ENCODE measurements around the gene SUGCT. TPM values are rescaled to one million over a fixed set of nuclear protein-coding genes. Genes with fewer than 3 reads are reported as not detected.

The SUGCT gene
- total RNA-seq, 2 experiments from 2014 or later = 0.95 to 1.2 TPM

- Mint-ChIP-seq H3K9me3 (no peaks in the 10 kb centered on the region), H3K4me3 (no peak overlapping the region), H3K27ac (no peak overlapping the region), H3K36me3 (ENCODE audit: low read depth) (no peaks in the 10 kb centered on the region), H3K27me3 (no peaks in the 10 kb centered on the region), H3K4me1 (ENCODE audit: low read depth) (no peaks in the 10 kb centered on the region)
- Histone ChIP-seq H3K9me3 (ENCODE audit: control insufficient read depth in 1 of 2, insufficient read depth in 1 of 2, low read length in 2 of 2) (no peaks in the 10 kb centered on the region), H3K27ac (ENCODE audit: low read depth in 1 of 2, low read length in 2 of 2) (no peak overlapping the region), H3K27me3 (ENCODE audit: control insufficient read depth in 1 of 2, insufficient read depth in 2 of 2, low read length in 2 of 2) (no peaks in the 10 kb centered on the region), H3K4me1 (ENCODE audit: insufficient read depth, low read length) (no peaks in the 10 kb centered on the region), H3K36me3 (ENCODE audit: insufficient read depth, low read length) (no peaks in the 10 kb centered on the region), H3K4me3 (ENCODE audit: low read length) (no peak overlapping the region)
- intact Hi-C loops (cut with DNase I, micrococcal nuclease) = no loop called here
- ChIA-PET POLR2A (no interaction called here), CTCF (no interaction called here)
- ATAC-seq (ENCODE audit: poor library complexity) (no peak), DNase-seq (no peak)
- no peak for TF ChIP-seq CTCF (IDR thresholded peaks at IDR 0.05)
Measured at GRCh38 chr7:40470091-40470592, 335.3 kb downstream of the SUGCT start.

- CTCF ChIA-PET = no interaction called here
- no peaks in the 10 kb centered on the region for H3K27me3 ChIP-seq (ENCODE audit: control insufficient read depth in 1 of 2, insufficient read depth in 2 of 2, low read length in 2 of 2)
- Mint-ChIP-seq H3K9me3 (no peaks in the 10 kb centered on the region), H3K36me3 (ENCODE audit: low read depth) (no peaks in the 10 kb centered on the region), H3K27me3 (no peaks in the 10 kb centered on the region), H3K27ac (no peak overlapping the region), H3K4me1 (ENCODE audit: low read depth) (no peaks in the 10 kb centered on the region), H3K4me3 (no peak overlapping the region)
- intact Hi-C loops (cut with DNase I, micrococcal nuclease) = no loop called here
- ATAC-seq (ENCODE audit: poor library complexity) = no peak
- no peak for TF ChIP-seq CTCF (IDR thresholded peaks at IDR 0.05)
- no peak for DNase-seq
- no peak overlapping the region for H3K27ac ChIP-seq (ENCODE audit: low read depth in 1 of 2, low read length in 2 of 2)
- no peaks in the 10 kb centered on the region for H3K4me1 ChIP-seq (ENCODE audit: insufficient read depth, low read length)
- no peaks in the 10 kb centered on the region for H3K9me3 ChIP-seq (ENCODE audit: control insufficient read depth in 1 of 2, insufficient read depth in 1 of 2, low read length in 2 of 2)
- H3K4me3 ChIP-seq (ENCODE audit: low read length) = no peak overlapping the region
- H3K36me3 ChIP-seq (ENCODE audit: insufficient read depth, low read length) = no peaks in the 10 kb centered on the region
- POLR2A ChIA-PET = no interaction called here
Measured at GRCh38 chr7:40470817-40471216, 336.0 kb downstream of the SUGCT start.

- ChIA-PET CTCF (no interaction called here), POLR2A (no interaction called here)
- no peak for TF ChIP-seq CTCF (IDR thresholded peaks at IDR 0.05)
- H3K27ac Mint-ChIP-seq = no peak overlapping the region
- no peak overlapping the region for H3K4me3 Mint-ChIP-seq
- H3K27me3 Mint-ChIP-seq = no peaks in the 10 kb centered on the region
- no peak for DNase-seq
- no peaks in the 10 kb centered on the region for H3K36me3 Mint-ChIP-seq (ENCODE audit: low read depth)
- H3K27me3 ChIP-seq (ENCODE audit: control insufficient read depth in 1 of 2, insufficient read depth in 2 of 2, low read length in 2 of 2) = no peaks in the 10 kb centered on the region
- H3K4me3 ChIP-seq (ENCODE audit: low read length) = no peak overlapping the region
- no peaks in the 10 kb centered on the region for H3K4me1 Mint-ChIP-seq (ENCODE audit: low read depth)
- intact Hi-C loops (cut with DNase I, micrococcal nuclease) = no loop called here
- H3K27ac ChIP-seq (ENCODE audit: low read depth in 1 of 2, low read length in 2 of 2) = no peak overlapping the region
- H3K4me1 ChIP-seq (ENCODE audit: insufficient read depth, low read length) = no peaks in the 10 kb centered on the region
- H3K9me3 Mint-ChIP-seq = no peaks in the 10 kb centered on the region
- no peaks in the 10 kb centered on the region for H3K36me3 ChIP-seq (ENCODE audit: insufficient read depth, low read length)
- no peaks in the 10 kb centered on the region for H3K9me3 ChIP-seq (ENCODE audit: control insufficient read depth in 1 of 2, insufficient read depth in 1 of 2, low read length in 2 of 2)
- no peak for ATAC-seq (ENCODE audit: poor library complexity)
Measured at GRCh38 chr7:40471891-40472290, 337.1 kb downstream of the SUGCT start.
